ENCODE data around the gene ZNF284.

The ZNF284 gene

GRCh38 chr19:44055870-44056269, 16.1 kb upstream of the ZNF284 start:
- Histone ChIP-seq H3K9me3 (peaks cover 20% of the 10 kb centered on the region), H3K4me3 (no peak overlapping the region), H3K4me1 (peaks cover 22% of the 10 kb centered on the region), H3K27ac (no peak overlapping the region), H3K9ac (no peak overlapping the region), H3K27me3 (no peaks in the 10 kb centered on the region), H4K20me1 (no peaks in the 10 kb centered on the region), H3K36me3 (peaks cover 50% of the 10 kb centered on the region), H3K4me2 (no peak overlapping the region)
- TF ChIP-seq Cebpa-rat (IDR thresholded peaks at IDR 0.05), result no peak

- peaks cover 83% of the 10 kb centered on the region for H3K36me3 ChIP-seq
- H3K4me1 ChIP-seq, result peaks cover 14% of the 10 kb centered on the region
- H3K27ac ChIP-seq, result no peak overlapping the region
- peaks cover 32% of the 10 kb centered on the region for H3K9me3 ChIP-seq
- peak overlapping the region; percentile 45 for H3K4me2 ChIP-seq
- TF ChIP-seq Cebpa-rat (IDR thresholded peaks at IDR 0.05), result no peak
- no peaks in the 10 kb centered on the region for H4K20me1 ChIP-seq
- no peak overlapping the region for H3K4me3 ChIP-seq
- H3K27me3 ChIP-seq, result no peaks in the 10 kb centered on the region
- no peak overlapping the region for H3K9ac ChIP-seq
Observed at GRCh38 chr19:44059229-44059628, 12.7 kb upstream of the ZNF284 start.

- peaks cover 82% of the 10 kb centered on the region for H3K36me3 ChIP-seq
- no peak for TF ChIP-seq Cebpa-rat (IDR thresholded peaks at IDR 0.05)
Observed at GRCh38 chr19:44061038-44061437, 10.9 kb upstream of the ZNF284 start.

GRCh38 chr19:44066305-44066704, 5.7 kb upstream of the ZNF284 start:
- peaks cover 3% of the 10 kb centered on the region for H3K4me1 ChIP-seq
- H3K4me2 ChIP-seq, result no peak overlapping the region
- peak overlapping the region; percentile 34; the same call in 1 of the 2 replicates for H3K4me3 ChIP-seq
- H3K9ac ChIP-seq, result no peak overlapping the region
- no peak for TF ChIP-seq Cebpa-rat (IDR thresholded peaks at IDR 0.05)
- peaks cover 80% of the 10 kb centered on the region for H3K9me3 ChIP-seq
- no peaks in the 10 kb centered on the region for H3K27me3 ChIP-seq
- H3K36me3 ChIP-seq, result peaks cover 65% of the 10 kb centered on the region
- no peak overlapping the region for H3K27ac ChIP-seq
- no peaks in the 10 kb centered on the region for H4K20me1 ChIP-seq

More at GRCh38 chr19:44061038-44061437, 10.9 kb upstream of the ZNF284 start:
- H3K4me1 ChIP-seq, result peaks cover 14% of the 10 kb centered on the region
- no peak overlapping the region for H3K27ac ChIP-seq
- H4K20me1 ChIP-seq, result no peaks in the 10 kb centered on the region
- H3K9ac ChIP-seq, result no peak overlapping the region
- peaks cover 29% of the 10 kb centered on the region for H3K9me3 ChIP-seq
- no peaks in the 10 kb centered on the region for H3K27me3 ChIP-seq
- no peak overlapping the region for H3K4me3 ChIP-seq
- no peak overlapping the region for H3K4me2 ChIP-seq

- Histone ChIP-seq H4K20me1 (no peaks in the 10 kb centered on the region), H3K9me3 (peaks cover 69% of the 10 kb centered on the region), H3K27ac (no peak overlapping the region), H3K4me3 (no peak overlapping the region), H3K4me2 (no peak overlapping the region), H3K9ac (no peak overlapping the region), H3K27me3 (no peaks in the 10 kb centered on the region), H3K4me1 (peaks cover 18% of the 10 kb centered on the region), H3K36me3 (peaks cover 35% of the 10 kb centered on the region)
- TF ChIP-seq Cebpa-rat (IDR thresholded peaks at IDR 0.05), result no peak
Observed at GRCh38 chr19:44069415-44069814, 2.5 kb upstream of the ZNF284 start.

- Histone ChIP-seq H3K27me3 (no peaks in the 10 kb centered on the region), H3K9ac (peak overlapping the region; percentile 61), H3K4me3 (peak overlapping the region; percentile 73), H3K4me2 (peak overlapping the region; percentile 95), H3K27ac (peak overlapping the region; percentile 32; the same call in 1 of the 2 replicates), H3K4me1 (peaks cover 18% of the 10 kb centered on the region), H3K9me3 (peaks cover 36% of the 10 kb centered on the region), H3K36me3 (peaks cover 25% of the 10 kb centered on the region), H4K20me1 (no peaks in the 10 kb centered on the region)
- no peak for TF ChIP-seq Cebpa-rat (IDR thresholded peaks at IDR 0.05)
Observed at GRCh38 chr19:44072543-44073401, 813 bp downstream of the ZNF284 start.

- no peak overlapping the region for H3K9ac ChIP-seq
- no peak overlapping the region for H3K27ac ChIP-seq
- no peak overlapping the region for H3K4me3 ChIP-seq
- no peak for TF ChIP-seq Cebpa-rat (IDR thresholded peaks at IDR 0.05)
- H3K4me1 ChIP-seq, result peaks cover 15% of the 10 kb centered on the region
- no peaks in the 10 kb centered on the region for H4K20me1 ChIP-seq
- H3K27me3 ChIP-seq, result no peaks in the 10 kb centered on the region
- peaks cover 49% of the 10 kb centered on the region for H3K36me3 ChIP-seq
- no peak overlapping the region for H3K4me2 ChIP-seq
- H3K9me3 ChIP-seq, result peaks cover 2% of the 10 kb centered on the region; the same call in 1 of the 2 replicates
Observed at GRCh38 chr19:44076325-44076724, 4.4 kb downstream of the ZNF284 start.

GRCh38 chr19:44092108-44092507, 20.1 kb downstream of the ZNF284 start:
- TF ChIP-seq Cebpa-rat (IDR thresholded peaks at IDR 0.05), result no peak
- Histone ChIP-seq H3K4me2 (no peak overlapping the region), H3K27ac (no peak overlapping the region), H3K9me3 (no peaks in the 10 kb centered on the region), H3K27me3 (no peaks in the 10 kb centered on the region), H3K9ac (no peak overlapping the region), H3K4me1 (peaks cover 11% of the 10 kb centered on the region), H3K4me3 (no peak overlapping the region), H3K36me3 (peaks cover 27% of the 10 kb centered on the region), H4K20me1 (peaks cover 11% of the 10 kb centered on the region)

- Histone ChIP-seq H4K20me1 (peaks cover 11% of the 10 kb centered on the region), H3K27ac (peak within 1 kb of the TSS; percentile 77), H3K4me3 (peak within 1 kb of the TSS; percentile 84), H3K4me2 (peak within 1 kb of the TSS; percentile 77), H3K27me3 (no peaks in the 10 kb centered on the region), H3K36me3 (peaks cover 30% of the 10 kb centered on the region), H3K4me1 (peaks cover 11% of the 10 kb centered on the region), H3K9me3 (no peaks in the 10 kb centered on the region), H3K9ac (peak within 1 kb of the TSS; percentile 86)
- TF ChIP-seq Cebpa-rat (IDR thresholded peaks at IDR 0.05), result no peak
Observed at GRCh38 chr19:44093931-44094765, 22.2 kb downstream of the ZNF284 start, which contains the start of gene ZNF224. ZNF224 (plus strand) TSS chr19:44094361; CDS start chr19:44097874, 3,513 bp downstream.
